Measurements from ENCODE around the gene TUBAL3.

Gene TUBAL3

GRCh38 chr10:5373891-5374611, 30.6 kb downstream of the TUBAL3 start:
- DNase-seq = no peak

GRCh38 chr10:5373307-5373706, 31.3 kb downstream of the TUBAL3 start:
- DNase-seq = no peak

GRCh38 chr10:5370493-5371352, 33.9 kb downstream of the TUBAL3 start:
- DNase-seq = no peak

GRCh38 chr10:5369362-5370158, 35.1 kb downstream of the TUBAL3 start:
- no peak for DNase-seq

- no peak for DNase-seq
These were observed 38.7 kb downstream of the TUBAL3 start for GRCh38 chr10:5365928-5366327.

GRCh38 chr10:5364890-5365338, 39.7 kb downstream of the TUBAL3 start, which contains the start of gene UCN3:
TSS of gene UCN3 (plus strand) at chr10:5364966. CDS start at chr10:5373721, 8,755 bp downstream.
- DNase-seq = no peak

GRCh38 chr10:5364374-5364773, 40.3 kb downstream of the TUBAL3 start:
- no peak for DNase-seq

GRCh38 chr10:5362873-5363272, 41.8 kb downstream of the TUBAL3 start:
- DNase-seq = no peak

GRCh38 chr10:5361966-5362365, 42.7 kb downstream of the TUBAL3 start:
- DNase-seq = no peak

GRCh38 chr10:5360318-5360915, 44.2 kb downstream of the TUBAL3 start:
- DNase-seq = no peak

- no peak for DNase-seq
These were observed 48.3 kb downstream of the TUBAL3 start for GRCh38 chr10:5356302-5356763.

GRCh38 chr10:5355594-5356301, 48.9 kb downstream of the TUBAL3 start:
- DNase-seq = no peak

GRCh38 chr10:5354068-5354467, 50.6 kb downstream of the TUBAL3 start:
- no peak for DNase-seq

GRCh38 chr10:5349362-5349761, 55.3 kb downstream of the TUBAL3 start:
- no peak for DNase-seq

- DNase-seq = no peak
These were observed 57.7 kb downstream of the TUBAL3 start for GRCh38 chr10:5346881-5347280.

GRCh38 chr10:5344746-5345145, 59.9 kb downstream of the TUBAL3 start:
- no peak for DNase-seq

- no peak for DNase-seq
These were observed 60.6 kb downstream of the TUBAL3 start for GRCh38 chr10:5343979-5344378.

- no peak for DNase-seq
These were observed 61.1 kb downstream of the TUBAL3 start for GRCh38 chr10:5343561-5343960.
